Neural cell (in vitro differentiated cells): ENCODE measurements around the gene PLP2. TPM values are rescaled to one million over a fixed set of nuclear protein-coding genes. Genes with fewer than 3 reads are reported as not detected.

Experiments
- H2AFZ ChIP-seq: fragments of 200-600, 300-800 bp; sonication (generic), shearing (Covaris generic); 2 replicates; pipeline ENCODE4 v1.6.0; 2014; ENCODE audit warnings: low read depth, mild to moderate bottlenecking, antibody characterized with exemption, low read length, moderate library complexity
- H3F3A ChIP-seq: fragments of 200-600 bp; shearing (Covaris generic); 2 replicates; pipeline ENCODE4 v1.6.1; 2016; ENCODE audit warnings: mild to moderate bottlenecking, moderate library complexity, mixed read lengths, antibody characterized with exemption, low read length; ENCODE audit not compliant: insufficient read depth, poor library complexity, severe bottlenecking
- H3K27ac ChIP-seq: fragments of 200-600, 300-800 bp; sonication (generic), shearing (Covaris generic); 2 replicates; pipeline ENCODE4 v1.5.1; 2014; ENCODE audit warnings: mild to moderate bottlenecking, low read length, moderate library complexity
- H3K27me3 ChIP-seq: fragments of 300-800, 200-600 bp; sonication (generic), shearing (Covaris generic); 2 replicates; pipeline ENCODE4 v1.6.0; 2014; ENCODE audit warnings: mild to moderate bottlenecking, low read depth, low read length, moderate library complexity; ENCODE audit not compliant: insufficient read depth
- H3K36me3 ChIP-seq: fragments of 300-800, 200-600 bp; sonication (generic), shearing (Covaris generic); 2 replicates; pipeline ENCODE4 v1.5.1; 2014; ENCODE audit warnings: mild to moderate bottlenecking, antibody characterized with exemption, low read length, moderate library complexity; ENCODE audit not compliant: insufficient read depth
- H3K4me2 ChIP-seq: fragments of 300-800, 200-600 bp; sonication (generic), shearing (Covaris generic); 2 replicates; pipeline ENCODE4 v1.6.0; 2014; ENCODE audit warnings: mild to moderate bottlenecking, low read length
- H3K4me3 ChIP-seq: fragments of 300-800, 200-600 bp; sonication (generic), shearing (Covaris generic); 2 replicates; pipeline ENCODE4 v1.5.1; 2014; ENCODE audit warnings: mild to moderate bottlenecking, low read length, moderate library complexity
- H3K79me2 ChIP-seq: fragments of 200-600 bp; shearing (Covaris generic); replicated peaks from 2 replicates; pipeline ENCODE4 v1.6.0; 2014; ENCODE audit warnings: mild to moderate bottlenecking, low read length, moderate library complexity; ENCODE audit not compliant: insufficient read depth
- H3K9ac ChIP-seq: fragments of 300-800, 200-600 bp; sonication (generic), shearing (Covaris generic); 2 replicates; pipeline ENCODE4 v1.6.1; 2016; ENCODE audit warnings: mild to moderate bottlenecking, low read length, mixed read lengths
- H3K9me2 ChIP-seq: fragments of 200-600 bp; shearing (Covaris generic); 2 replicates; pipeline ENCODE4 v1.6.1; 2016; ENCODE audit warnings: mild to moderate bottlenecking, low read length, mixed read lengths; ENCODE audit not compliant: insufficient read depth
- H3K9me3 ChIP-seq: fragments of 200-600, 300-800 bp; sonication (generic), shearing (Covaris generic); 2 replicates; pipeline ENCODE4 v1.6.1; 2016; ENCODE audit warnings: mild to moderate bottlenecking, mixed run types, low read length, moderate library complexity, mixed read lengths
- H4K20me1 ChIP-seq: fragments of 200-600 bp; shearing (Covaris generic); 2 replicates; pipeline ENCODE4 v1.6.1; 2016; ENCODE audit warnings: mild to moderate bottlenecking, mixed run types; ENCODE audit not compliant: insufficient read depth
- CTCF ChIP-seq: fragments of 450-650 bp; IDR thresholded peaks from 2 replicates; pipeline ENCODE4 v1.5.1; 2014; ENCODE audit warnings: antibody characterized with exemption, mild to moderate bottlenecking, moderate library complexity; ENCODE audit not compliant: poor library complexity, severe bottlenecking
- EP300 ChIP-seq: fragments of 450-650 bp; conservative IDR thresholded peaks from 2 replicates; pipeline ENCODE4 v1.6.1; 2014; ENCODE audit warnings: antibody characterized with exemption, mild to moderate bottlenecking, moderate library complexity; ENCODE audit not compliant: poor library complexity, severe bottlenecking
- EZH2 ChIP-seq: fragments of 200-600, 300-800 bp; shearing (Covaris generic), sonication (generic); IDR thresholded peaks from 2 replicates; pipeline ENCODE4 v1.6.1; 2014; ENCODE audit warnings: antibody characterized with exemption, low read length, borderline replicate concordance, mild to moderate bottlenecking; ENCODE audit not compliant: insufficient read depth, poor library complexity, severe bottlenecking
- MXI1 ChIP-seq: fragments of 450-650 bp; conservative IDR thresholded peaks from 2 replicates; pipeline ENCODE4 v1.6.1; 2014; ENCODE audit warnings: antibody characterized with exemption, mild to moderate bottlenecking; ENCODE audit not compliant: poor library complexity, severe bottlenecking
- POLR2AphosphoS5 ChIP-seq: IDR thresholded peaks from 2 replicates; pipeline ENCODE4 v1.6.1; 2012
- RAD21 ChIP-seq: fragments of 450-650 bp; conservative IDR thresholded peaks from 2 replicates; pipeline ENCODE4 v1.6.1; 2014; ENCODE audit warnings: antibody characterized with exemption, mild to moderate bottlenecking, moderate library complexity
- REST ChIP-seq: IDR thresholded peaks from 2 replicates; pipeline ENCODE4 v1.6.1; 2012; ENCODE audit warnings: borderline replicate concordance
- SMC3 ChIP-seq: fragments of 450-650 bp; conservative IDR thresholded peaks from 2 replicates; pipeline ENCODE4 v1.6.1; 2014; ENCODE audit warnings: antibody characterized with exemption, mild to moderate bottlenecking, moderate library complexity; ENCODE audit not compliant: poor library complexity
- TAF1 ChIP-seq: IDR thresholded peaks from 2 replicates; pipeline ENCODE4 v1.6.1; 2012; ENCODE audit warnings: low read depth
- polyA plus RNA-seq: library from polyadenylated mRNA; depleted of rRNA; stranded (reverse); fragments of >200 nt; gene quantifications from 2 replicates; pipeline ENCODE4 v1.2.3, GENCODE V29; 2014

The PLP2 gene
- polyA plus RNA-seq, 1 donor from 2014 or later: not detected

GRCh38 chrX:49162620-49163019 is 9.1 kb upstream of the PLP2 start, which contains the start of gene MAGIX:
TSS of gene MAGIX (plus strand) at chrX:49162758. CDS start at chrX:49162890, 132 bp downstream.
- Histone ChIP-seq H3F3A (no peaks in the 10 kb centered on the region), H3K9ac (no peak within 1 kb of the TSS), H3K9me3 (no peaks in the 10 kb centered on the region), H4K20me1 (no peaks in the 10 kb centered on the region), H2AFZ (no peak within 1 kb of the TSS), H3K79me2 (no peaks in the 10 kb centered on the region), H3K27me3 (no peaks in the 10 kb centered on the region), H3K4me3 (peak within 1 kb of the TSS; percentile 58), H3K9me2 (no peaks in the 10 kb centered on the region), H3K4me2 (no peak within 1 kb of the TSS), H3K36me3 (no peaks in the 10 kb centered on the region), H3K27ac (no peak within 1 kb of the TSS)
- TF ChIP-seq POLR2AphosphoS5 (no peak), TAF1 (no peak), EP300 (no peak), SMC3 (no peak), RAD21 (no peak), MXI1 (no peak), CTCF (no peak), EZH2 (no peak), REST (no peak)

GRCh38 chrX:49163555-49164419 is 7.9 kb upstream of the PLP2 start:
- TF ChIP-seq CTCF: peak; percentile 73
- no peak for TF ChIP-seq RAD21
- peak; percentile 42 for TF ChIP-seq SMC3
- Histone ChIP-seq H3K4me3 (peak overlapping the region; percentile 58), H3F3A (no peaks in the 10 kb centered on the region), H3K27ac (no peak overlapping the region), H3K9ac (peak overlapping the region; percentile 44), H3K9me2 (no peaks in the 10 kb centered on the region), H3K36me3 (no peaks in the 10 kb centered on the region), H3K79me2 (no peaks in the 10 kb centered on the region), H3K4me2 (no peak overlapping the region), H2AFZ (no peak overlapping the region), H4K20me1 (no peaks in the 10 kb centered on the region), H3K27me3 (no peaks in the 10 kb centered on the region), H3K9me3 (no peaks in the 10 kb centered on the region)
